Sigmoid colon (tissue), 7 donors: ENCODE data around the gene TRIM62. TPM values are rescaled to one million over a fixed set of nuclear protein-coding genes. Genes with fewer than 3 reads are reported as not detected.

ENCODE experiments used
- DNase-seq: peaks from one replicate; pipeline ENCODE4 v3.0.0-alpha.2; 2019
- H3K27ac ChIP-seq, 4 donors: fragments of 200-600 bp; sonication (generic); one replicate each; pipeline ENCODE4 v1.5.1; 2016 to 2019; ENCODE audit warnings: mild to moderate bottlenecking in 1 of 4
- H3K27me3 ChIP-seq, 3 donors: fragments of 200-600 bp; sonication (generic); one replicate each; pipeline ENCODE4 v1.5.1; 2019; ENCODE audit warnings: mild to moderate bottlenecking in 1 of 3
- H3K36me3 ChIP-seq, 4 donors: fragments of 200-600 bp; sonication (generic); one replicate each; pipeline ENCODE4 v1.5.1; 2016 to 2019
- H3K4me1 ChIP-seq, 4 donors: fragments of 200-600 bp; sonication (generic); one replicate each; pipeline ENCODE4 v1.5.1; 2017 to 2019
- H3K4me3 ChIP-seq, 4 donors: fragments of 200-600 bp; sonication (generic); one replicate each; pipeline ENCODE4 v1.5.1; 2017 to 2019; ENCODE audit warnings: mild to moderate bottlenecking in 2 of 4, moderate library complexity in 1 of 4
- H3K9me3 ChIP-seq, 4 donors: fragments of 200-600 bp in 3 of 4; sonication (generic) in 3 of 4; one replicate each; pipeline versions ENCODE4 v1.5.1 to v1.6.1; 2013 to 2019
- CTCF ChIP-seq, 4 experiments: fragments of 450-650 bp in 3 of 4; fragments of 200-600 bp in 1 of 4; IDR thresholded peaks; one replicate each; pipeline ENCODE4 v1.5.1; 2016 to 2019; ENCODE audit warnings: antibody characterized with exemption in 4 of 4, mild to moderate bottlenecking in 3 of 4, moderate library complexity in 2 of 4
- EP300 ChIP-seq, 4 donors: sonication (generic); formaldehyde crosslinking; IDR thresholded peaks; one replicate each; pipeline ENCODE4 v1.6.1; 2017; ENCODE audit warnings: antibody characterized with exemption in 4 of 4
- POLR2A ChIP-seq, 2 donors: fragments of 450-650 bp; IDR thresholded peaks; one replicate each; pipeline ENCODE4 v1.6.1; 2016; ENCODE audit warnings: antibody characterized with exemption in 2 of 2, mild to moderate bottlenecking in 2 of 2, moderate library complexity in 2 of 2
- POLR2AphosphoS5 ChIP-seq, 4 donors: sonication (generic); formaldehyde crosslinking; IDR thresholded peaks; one replicate each; pipeline ENCODE4 v1.6.1; 2017; ENCODE audit warnings: antibody characterized with exemption in 4 of 4
- WGBS, 2 donors: extraction: QIAGEN DNeasy Blood & Tissue Kit; methylation state at CpG; one replicate each; pipeline ENCODE4 v1.1.7; 2013; 5-methylcytosine and 5-hydroxymethylcytosine counted together
- intact Hi-C: fragments of 100-400 bp; cut with DNase I; formaldehyde crosslinking; loops from one replicate; pipeline ENCODE4 v1.15.1; 2023
- polyA plus RNA-seq, 3 donors: library from polyadenylated mRNA; stranded (reverse); fragments of 200-250 nt; gene quantifications; one replicate each; pipeline ENCODE4 v1.2.3, GENCODE V29; 2013
- total RNA-seq, 4 donors: library from RNA; depleted of rRNA; stranded (reverse); fragments of >200 nt; gene quantifications; one replicate each; pipeline ENCODE4 v1.1.0, GENCODE V29; 2016
- donor health status: healthy with polysubstance abuse.
- donor health status: Bipolar disorder and iron deficiency.
- donor health status: healthy.

Gene TRIM62
- total and polyA plus RNA-seq, 7 donors, result 1.2 to 5.2 (median 3.9) TPM

- H3K27ac ChIP-seq, result no peak overlapping the region
- H3K27me3 ChIP-seq, result no peaks in the 10 kb centered on the region
- H3K4me3 ChIP-seq, result no peak overlapping the region
- peaks cover 0 to 12% (median 10%) of the 10 kb centered on the region in 4 donors for H3K4me1 ChIP-seq
- no peak for DNase-seq
- WGBS, 2 donors, result 92% methylated on average over 21 of the region's 21 CpGs
- intact Hi-C loops, result no loop called here
- H3K36me3 ChIP-seq, result peaks cover 0 to 11% (median 0%) of the 10 kb centered on the region in 4 donors
- H3K9me3 ChIP-seq, result no peaks in the 10 kb centered on the region
- no peak for TF ChIP-seq EP300 (IDR thresholded peaks at IDR 0.05)
- no peak for TF ChIP-seq CTCF (IDR thresholded peaks at IDR 0.05)
- TF ChIP-seq POLR2A (IDR thresholded peaks at IDR 0.05), result no peak
- no peak for TF ChIP-seq POLR2AphosphoS5 (IDR thresholded peaks at IDR 0.05)
These were observed 16.6 kb downstream of the TRIM62 start for GRCh38 chr1:33165209-33165608.

- H3K4me3 ChIP-seq, result no peak overlapping the region
- H3K36me3 ChIP-seq, result peaks cover 0 to 19% (median 0%) of the 10 kb centered on the region in 4 donors
- H3K27ac ChIP-seq, result no peak overlapping the region
- H3K4me1 ChIP-seq, result peaks cover 0 to 12% (median 10%) of the 10 kb centered on the region in 4 donors
- intact Hi-C loops, result no loop called here
- whole genome bisulfite sequencing, 2 donors, result 82 to 86% methylated on average over 14 of the region's 14 CpGs
- no peaks in the 10 kb centered on the region for H3K9me3 ChIP-seq
- DNase-seq, result no peak
- no peaks in the 10 kb centered on the region for H3K27me3 ChIP-seq
- TF ChIP-seq CTCF (IDR thresholded peaks at IDR 0.05) (no peak), POLR2A (IDR thresholded peaks at IDR 0.05) (no peak), POLR2AphosphoS5 (IDR thresholded peaks at IDR 0.05) (no peak), EP300 (IDR thresholded peaks at IDR 0.05) (no peak)
These were observed 18.0 kb downstream of the TRIM62 start for GRCh38 chr1:33163621-33164519.

GRCh38 chr1:33162141-33162540 is 19.7 kb downstream of the TRIM62 start:
- Histone ChIP-seq H3K4me1 (peaks cover 0 to 12% (median 10%) of the 10 kb centered on the region in 4 donors), H3K27me3 (no peaks in the 10 kb centered on the region), H3K36me3 (peaks cover 0 to 31% (median 5%) of the 10 kb centered on the region in 4 donors), H3K9me3 (no peaks in the 10 kb centered on the region), H3K4me3 (no peak overlapping the region), H3K27ac (no peak overlapping the region)
- intact Hi-C loops, result no loop called here
- 91 to 94% methylated on average over 2 of the region's 2 CpGs for WGBS, 2 donors
- DNase-seq, result no peak
- TF ChIP-seq POLR2A (IDR thresholded peaks at IDR 0.05), result no peak
- TF ChIP-seq POLR2AphosphoS5 (IDR thresholded peaks at IDR 0.05), result no peak
- no peak for TF ChIP-seq EP300 (IDR thresholded peaks at IDR 0.05)
- TF ChIP-seq CTCF (IDR thresholded peaks at IDR 0.05), result no peak

- WGBS, 2 donors, result 52 to 80% methylated on average over 25 of the region's 25 CpGs
- Histone ChIP-seq H3K27ac (peak overlapping the region in 2 of 4 donors; percentile 6 to 20), H3K4me3 (no peak overlapping the region), H3K36me3 (peaks cover 0 to 31% (median 5%) of the 10 kb centered on the region in 4 donors), H3K27me3 (no peaks in the 10 kb centered on the region), H3K9me3 (no peaks in the 10 kb centered on the region), H3K4me1 (peaks cover 0 to 16% (median 10%) of the 10 kb centered on the region in 4 donors)
- TF ChIP-seq EP300 (IDR thresholded peaks at IDR 0.05) (no peak), CTCF (IDR thresholded peaks at IDR 0.05) (no peak), POLR2A (IDR thresholded peaks at IDR 0.05) (no peak), POLR2AphosphoS5 (IDR thresholded peaks at IDR 0.05) (peak in 1 of 4 donors; percentile 10)
- intact Hi-C loops, result no loop called here
- peak; percentile 82 for DNase-seq
These were observed 20.7 kb downstream of the TRIM62 start for GRCh38 chr1:33161061-33161681.
